Panc1 (cell line): ENCODE data around the gene LYZ.

Experiments
- CTCF ChIP-seq: fragments of 450-650 bp; IDR thresholded peaks from 2 replicates; pipeline ENCODE4 v1.5.1; 2017; ENCODE audit warnings: mild to moderate bottlenecking
- POLR2AphosphoS5 ChIP-seq: IDR thresholded peaks from 2 replicates; pipeline ENCODE4 v1.6.1; 2012; ENCODE audit warnings: mild to moderate bottlenecking, low read depth, low read length, moderate library complexity
- SIN3A ChIP-seq: IDR thresholded peaks from 2 replicates; pipeline ENCODE4 v1.6.1; 2012; ENCODE audit warnings: low read depth, mild to moderate bottlenecking, low read length, moderate library complexity, borderline replicate concordance; ENCODE audit not compliant: insufficient read depth
- TF ChIP-seq, protein P1 (sequence below), 2 experiments: IDR thresholded peaks; 2 replicates each; pipeline ENCODE4 v1.6.1; 2011 to 2012; ENCODE audit warnings: low read depth in 2 of 2, control low read depth in 1 of 2, low read length in 1 of 2, mild to moderate bottlenecking in 1 of 2, moderate library complexity in 1 of 2; ENCODE audit not compliant: insufficient read depth in 1 of 2

GRCh38 chr12:69368171-69368570 lies 20.0 kb downstream of the LYZ start:
- no peak for TF ChIP-seq POLR2AphosphoS5
- TF ChIP-seq, protein P1, sequence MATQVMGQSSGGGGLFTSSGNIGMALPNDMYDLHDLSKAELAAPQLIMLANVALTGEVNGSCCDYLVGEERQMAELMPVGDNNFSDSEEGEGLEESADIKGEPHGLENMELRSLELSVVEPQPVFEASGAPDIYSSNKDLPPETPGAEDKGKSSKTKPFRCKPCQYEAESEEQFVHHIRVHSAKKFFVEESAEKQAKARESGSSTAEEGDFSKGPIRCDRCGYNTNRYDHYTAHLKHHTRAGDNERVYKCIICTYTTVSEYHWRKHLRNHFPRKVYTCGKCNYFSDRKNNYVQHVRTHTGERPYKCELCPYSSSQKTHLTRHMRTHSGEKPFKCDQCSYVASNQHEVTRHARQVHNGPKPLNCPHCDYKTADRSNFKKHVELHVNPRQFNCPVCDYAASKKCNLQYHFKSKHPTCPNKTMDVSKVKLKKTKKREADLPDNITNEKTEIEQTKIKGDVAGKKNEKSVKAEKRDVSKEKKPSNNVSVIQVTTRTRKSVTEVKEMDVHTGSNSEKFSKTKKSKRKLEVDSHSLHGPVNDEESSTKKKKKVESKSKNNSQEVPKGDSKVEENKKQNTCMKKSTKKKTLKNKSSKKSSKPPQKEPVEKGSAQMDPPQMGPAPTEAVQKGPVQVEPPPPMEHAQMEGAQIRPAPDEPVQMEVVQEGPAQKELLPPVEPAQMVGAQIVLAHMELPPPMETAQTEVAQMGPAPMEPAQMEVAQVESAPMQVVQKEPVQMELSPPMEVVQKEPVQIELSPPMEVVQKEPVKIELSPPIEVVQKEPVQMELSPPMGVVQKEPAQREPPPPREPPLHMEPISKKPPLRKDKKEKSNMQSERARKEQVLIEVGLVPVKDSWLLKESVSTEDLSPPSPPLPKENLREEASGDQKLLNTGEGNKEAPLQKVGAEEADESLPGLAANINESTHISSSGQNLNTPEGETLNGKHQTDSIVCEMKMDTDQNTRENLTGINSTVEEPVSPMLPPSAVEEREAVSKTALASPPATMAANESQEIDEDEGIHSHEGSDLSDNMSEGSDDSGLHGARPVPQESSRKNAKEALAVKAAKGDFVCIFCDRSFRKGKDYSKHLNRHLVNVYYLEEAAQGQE (IDR thresholded peaks at IDR 0.05; ENCODE audit: insufficient read depth in 1 of 2, low read depth in 2 of 2, low read length in 1 of 2): no peak
- no peak for TF ChIP-seq CTCF
- TF ChIP-seq SIN3A: no peak
